GM19452 (cell line): Measurements from ENCODE around the gene PPP1R12C.
A peak's percentile ranks its signal among the peaks of the same experiment; 100 is the strongest.

Experiments
- ATAC-seq: cut with Tn5 transposase; IDR thresholded peaks from one replicate; pipeline ENCODE4 v1.9.1; 2021; ENCODE audit not compliant: unreplicated experiment

The PPP1R12C gene

GRCh38 chr19:55146705-55147273 is 29.4 kb upstream of the PPP1R12C start:
- ATAC-seq: no peak

DNA sequence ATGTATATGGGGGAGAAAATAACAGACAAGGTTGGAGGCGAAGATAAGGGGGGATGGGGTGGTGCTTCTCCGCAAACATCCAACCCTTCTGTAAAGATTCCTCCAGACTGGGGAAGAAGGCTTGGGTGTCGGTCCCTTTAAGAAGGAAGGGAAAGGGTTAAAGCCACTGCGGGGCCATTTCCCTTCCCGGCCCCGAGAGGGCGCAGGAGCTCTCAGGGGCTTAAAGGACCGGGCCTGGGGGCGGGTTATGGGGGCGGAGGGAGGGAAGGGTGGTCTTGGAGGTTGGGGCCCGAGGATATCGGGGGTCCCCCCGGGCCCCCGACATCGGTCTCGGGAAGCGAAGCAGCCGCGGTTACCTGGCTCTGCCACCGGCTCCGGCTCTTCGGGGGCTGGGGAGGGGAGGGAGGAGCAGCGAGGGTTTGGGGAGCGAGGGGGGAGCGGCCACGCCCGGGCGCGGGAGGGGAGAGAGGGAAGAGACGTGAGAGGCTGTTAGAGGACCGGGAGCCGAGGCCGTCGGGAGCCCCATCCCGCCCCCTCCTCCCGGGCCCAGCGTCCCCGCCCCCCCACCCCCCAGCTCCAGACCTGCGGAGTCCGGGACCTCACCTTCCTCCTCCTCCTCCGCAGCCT is 28.8 kb upstream of the PPP1R12C start:
- no peak for ATAC-seq

- ATAC-seq: no peak
Measured at GRCh38 chr19:55145232-55145631, 27.8 kb upstream of the PPP1R12C start.

- no peak for ATAC-seq
Measured at GRCh38 chr19:55141696-55142095, 24.3 kb upstream of the PPP1R12C start.

- ATAC-seq: no peak
Measured at GRCh38 chr19:55137915-55138314, 20.5 kb upstream of the PPP1R12C start.

GRCh38 chr19:55136399-55137102 is 19.1 kb upstream of the PPP1R12C start:
- ATAC-seq: no peak

- ATAC-seq: no peak
Measured at GRCh38 chr19:55134736-55135135, 17.3 kb upstream of the PPP1R12C start.

DNA sequence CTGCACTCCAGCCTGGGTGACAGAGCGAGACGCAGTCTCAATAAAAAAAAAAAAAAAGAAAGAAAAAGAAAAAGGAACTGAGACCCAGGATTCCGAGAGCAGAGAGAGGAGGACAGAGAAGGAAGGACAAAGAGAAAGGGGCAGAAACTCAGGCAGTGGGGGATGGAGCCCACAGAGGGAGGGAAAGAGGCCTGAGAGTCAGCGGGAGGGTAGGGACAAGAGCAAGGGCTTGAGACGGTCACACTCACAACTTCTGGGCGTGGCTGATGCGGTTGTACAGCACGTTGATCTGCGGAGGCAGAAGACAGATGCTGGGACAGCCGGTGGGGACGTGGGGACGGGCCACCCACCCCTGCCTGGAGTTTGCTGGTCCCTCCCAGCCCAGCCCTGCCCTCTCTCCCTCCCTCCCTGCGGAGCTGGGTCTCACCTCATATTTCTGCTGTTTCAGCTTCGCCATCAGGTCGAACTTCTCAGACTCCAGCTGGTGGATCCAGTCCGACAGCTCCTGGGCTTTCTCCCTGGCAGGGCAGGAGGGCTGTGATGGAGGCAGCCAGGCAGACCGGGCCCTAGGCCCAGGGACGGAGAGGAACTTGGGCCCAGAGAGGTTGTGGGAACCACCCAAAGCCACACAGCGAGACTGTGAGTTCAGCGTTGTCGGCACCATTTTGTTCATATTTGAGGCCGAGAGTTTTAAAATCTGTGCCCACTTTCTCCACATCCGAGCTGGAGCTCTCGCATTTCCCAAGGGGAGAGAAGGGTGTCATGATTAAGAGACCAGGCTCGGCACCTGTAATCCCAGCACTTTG is 16.4 kb upstream of the PPP1R12C start:
- ATAC-seq: no peak

DNA sequence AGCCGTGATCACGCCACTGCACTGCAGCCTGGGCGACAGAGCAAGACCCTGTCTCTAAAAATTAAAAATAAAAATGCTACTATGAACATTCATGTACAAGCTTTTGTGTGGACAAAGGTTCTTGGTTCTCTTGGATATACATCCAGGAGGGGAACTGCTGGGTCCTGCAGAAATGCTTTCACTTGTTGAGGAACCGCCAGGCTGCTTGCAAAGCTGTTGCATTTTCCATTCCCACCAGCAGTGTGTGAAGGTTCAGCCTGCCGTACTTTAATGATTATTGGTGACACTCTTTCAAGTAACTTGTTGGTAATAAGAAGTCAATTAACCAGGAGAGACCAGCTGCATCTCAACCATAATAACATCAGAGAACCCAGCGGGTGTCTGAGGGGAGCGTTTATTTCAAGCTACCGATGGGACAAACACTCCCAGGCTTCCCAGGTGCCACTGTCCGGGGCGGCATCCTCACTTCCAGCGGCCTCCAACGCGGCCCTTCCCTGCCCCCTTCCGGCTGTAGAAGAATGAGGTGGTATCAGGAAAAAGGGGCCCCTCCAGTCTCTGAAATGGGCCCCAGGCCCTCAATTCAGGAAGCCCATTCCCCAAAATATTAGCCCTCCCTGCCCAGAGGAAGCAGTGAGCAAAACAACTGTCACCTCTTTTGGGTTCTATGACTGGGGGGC is 15.2 kb upstream of the PPP1R12C start:
- no peak for ATAC-seq

- ATAC-seq: no peak
Measured at GRCh38 chr19:55131421-55131820, 14.0 kb upstream of the PPP1R12C start.

DNA sequence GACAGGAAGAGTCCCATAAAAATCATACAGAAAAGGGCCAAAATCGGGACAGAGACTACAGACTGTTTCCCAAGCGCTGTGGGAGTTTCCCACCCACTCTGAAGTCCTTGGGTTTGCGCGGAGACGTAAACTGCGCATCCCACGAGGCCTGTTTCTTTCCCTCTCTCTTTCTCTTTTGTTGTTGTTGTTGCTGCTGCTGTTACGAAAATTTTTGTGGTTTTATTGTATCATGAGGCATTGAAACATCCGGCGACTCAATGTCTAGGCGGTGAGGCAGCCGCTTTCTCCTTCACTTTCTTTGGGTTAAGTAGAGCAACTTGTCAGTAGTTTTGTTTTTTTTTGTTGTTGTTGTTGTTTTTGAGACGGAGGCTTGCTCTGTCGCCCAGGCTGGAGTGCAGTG is 1.6 kb upstream of the PPP1R12C start:
- ATAC-seq: no peak

- no peak for ATAC-seq
Measured at GRCh38 chr19:55118401-55118991, 1.1 kb upstream of the PPP1R12C start.

DNA sequence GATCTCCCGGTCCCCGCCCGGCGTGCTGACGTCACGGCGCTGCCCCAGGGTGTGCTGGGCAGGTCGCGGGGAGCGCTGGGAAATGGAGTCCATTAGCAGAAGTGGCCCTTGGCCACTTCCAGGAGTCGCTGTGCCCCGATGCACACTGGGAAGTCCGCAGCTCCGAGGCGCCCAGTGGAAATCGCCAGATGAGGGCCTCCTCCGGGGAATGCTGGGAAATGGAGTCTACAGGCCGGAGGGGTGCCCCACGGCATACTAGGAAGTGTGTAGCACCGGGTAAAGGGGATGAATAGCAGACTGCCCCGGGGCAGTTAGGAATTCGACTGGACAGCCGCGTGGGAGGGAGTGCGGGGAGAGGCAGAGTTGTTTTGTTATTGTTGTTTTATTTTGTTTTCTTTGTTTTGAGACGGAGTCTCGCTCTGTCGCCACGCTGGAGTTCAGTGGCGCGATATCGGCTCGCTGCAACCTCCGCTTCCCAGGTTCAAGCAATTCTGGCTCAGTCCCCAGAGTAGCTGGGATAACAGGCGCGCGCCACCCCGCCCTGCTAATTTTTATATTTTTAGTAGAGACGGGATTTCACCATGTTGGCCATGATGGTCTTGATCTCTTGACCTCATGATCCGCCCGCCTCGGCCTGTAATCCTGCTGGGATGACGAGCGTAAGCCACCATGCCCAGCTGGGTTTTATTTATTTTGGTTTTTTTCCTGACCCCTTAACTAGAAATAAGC is 390 bp upstream of the PPP1R12C start:
- ATAC-seq: peak; percentile 90

- ATAC-seq: no peak
Measured at GRCh38 chr19:55116232-55116858, 1.1 kb downstream of the PPP1R12C start.

DNA sequence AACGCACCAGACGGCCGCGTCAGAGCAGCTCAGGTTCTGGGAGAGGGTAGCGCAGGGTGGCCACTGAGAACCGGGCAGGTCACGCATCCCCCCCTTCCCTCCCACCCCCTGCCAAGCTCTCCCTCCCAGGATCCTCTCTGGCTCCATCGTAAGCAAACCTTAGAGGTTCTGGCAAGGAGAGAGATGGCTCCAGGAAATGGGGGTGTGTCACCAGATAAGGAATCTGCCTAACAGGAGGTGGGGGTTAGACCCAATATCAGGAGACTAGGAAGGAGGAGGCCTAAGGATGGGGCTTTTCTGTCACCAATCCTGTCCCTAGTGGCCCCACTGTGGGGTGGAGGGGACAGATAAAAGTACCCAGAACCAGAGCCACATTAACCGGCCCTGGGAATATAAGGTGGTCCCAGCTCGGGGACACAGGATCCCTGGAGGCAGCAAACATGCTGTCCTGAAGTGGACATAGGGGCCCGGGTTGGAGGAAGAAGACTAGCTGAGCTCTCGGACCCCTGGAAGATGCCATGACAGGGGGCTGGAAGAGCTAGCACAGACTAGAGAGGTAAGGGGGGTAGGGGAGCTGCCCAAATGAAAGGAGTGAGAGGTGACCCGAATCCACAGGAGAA is 1.9 kb downstream of the PPP1R12C start:
- no peak for ATAC-seq

GRCh38 chr19:55114566-55115145 is 2.8 kb downstream of the PPP1R12C start:
- ATAC-seq: no peak

- no peak for ATAC-seq
Measured at GRCh38 chr19:55113570-55114039, 3.8 kb downstream of the PPP1R12C start.

- no peak for ATAC-seq
Measured at GRCh38 chr19:55112777-55113569, 4.5 kb downstream of the PPP1R12C start.
